Bronchial epithelial cell (primary cell): ENCODE data around the gene CNIH2. TPM values are rescaled to one million over a fixed set of nuclear protein-coding genes. Genes with fewer than 3 reads are reported as not detected.

Source experiments
- DNase-seq: peaks from one replicate; pipeline ENCODE4 v3.0.0-alpha.2; 2010; ENCODE audit warnings: low read depth
- FAIRE-seq: peaks from 2 replicates; lab custom pipeline; 2011; peaks lifted over from hg19 to GRCh38; lab: Jason Lieb, UNC
- H3K27me3 ChIP-seq: 2 replicates; pipeline ENCODE4 v1.5.1; 2011; ENCODE audit warnings: low read length; ENCODE audit not compliant: control insufficient read depth, insufficient read depth
- H3K36me3 ChIP-seq: 2 replicates; pipeline ENCODE4 v1.5.1; 2011; ENCODE audit warnings: low read length; ENCODE audit not compliant: control insufficient read depth, insufficient read depth
- H3K4me3 ChIP-seq: 2 replicates; pipeline ENCODE4 v1.5.1; 2011; ENCODE audit warnings: mild to moderate bottlenecking, low read depth, low read length, control low read depth
- CTCF ChIP-seq: IDR thresholded peaks from 2 replicates; pipeline ENCODE4 v1.5.1; 2011; ENCODE audit warnings: mild to moderate bottlenecking, moderate library complexity, low read length, control low read depth, inconsistent platforms; ENCODE audit not compliant: insufficient read depth, severe bottlenecking
- total RNA-seq: library from RNA; depleted of rRNA; stranded (reverse); fragments of >200 nt; gene quantifications from 2 replicates; pipeline ENCODE4 v1.2.1, GENCODE V29; 2014

The CNIH2 gene
- total RNA-seq, 1 donor from 2014 or later, result not detected

GRCh38 chr11:66267379-66268243, 10.4 kb upstream of the CNIH2 start:
- DNase-seq (peak; percentile 48), FAIRE-seq (no peak)
- peaks cover 25% of the 10 kb centered on the region for H3K36me3 ChIP-seq
- no peak for TF ChIP-seq CTCF
- peak overlapping the region; percentile 90 for H3K4me3 ChIP-seq
- no peaks in the 10 kb centered on the region for H3K27me3 ChIP-seq

- Histone ChIP-seq H3K27me3 (no peaks in the 10 kb centered on the region), H3K4me3 (peak within 1 kb of the TSS; percentile 90), H3K36me3 (peaks cover 30% of the 10 kb centered on the region)
- no peak for TF ChIP-seq CTCF
- DNase-seq, result peak; percentile 97
- FAIRE-seq, result peak; percentile 58
Measured at GRCh38 chr11:66268244-66268951, 9.6 kb upstream of the CNIH2 start, which contains the start of gene RAB1B. Gene RAB1B, plus strand, starts transcription at chr11:66268639. Its CDS starts 41 bp downstream, at chr11:66268680.

- no peak for DNase-seq
- no peak for FAIRE-seq
- peak overlapping the region; percentile 90 for H3K4me3 ChIP-seq
- peaks cover 28% of the 10 kb centered on the region for H3K36me3 ChIP-seq
- TF ChIP-seq CTCF, result no peak
- no peaks in the 10 kb centered on the region for H3K27me3 ChIP-seq
Measured at GRCh38 chr11:66268952-66269905, 8.7 kb upstream of the CNIH2 start.

- no peak overlapping the region for H3K4me3 ChIP-seq
- FAIRE-seq, result peak; percentile 40
- H3K27me3 ChIP-seq, result no peaks in the 10 kb centered on the region
- peaks cover 22% of the 10 kb centered on the region for H3K36me3 ChIP-seq
- no peak for TF ChIP-seq CTCF
- no peak for DNase-seq
Measured at GRCh38 chr11:66271816-66272215, 6.2 kb upstream of the CNIH2 start.

GRCh38 chr11:66272596-66272995, 5.4 kb upstream of the CNIH2 start:
- peaks cover 22% of the 10 kb centered on the region for H3K36me3 ChIP-seq
- DNase-seq (no peak), FAIRE-seq (no peak)
- no peak overlapping the region for H3K4me3 ChIP-seq
- H3K27me3 ChIP-seq, result no peaks in the 10 kb centered on the region
- TF ChIP-seq CTCF, result no peak
